Measurements from ENCODE around the gene EML2. TPM values are rescaled to one million over a fixed set of nuclear protein-coding genes. Genes with fewer than 3 reads are reported as not detected.
A peak's percentile ranks its signal among the peaks of the same experiment; 100 is the strongest.

Gene EML2
- total RNA-seq, 1 experiment from 2014 or later: 28.9 TPM

DNA sequence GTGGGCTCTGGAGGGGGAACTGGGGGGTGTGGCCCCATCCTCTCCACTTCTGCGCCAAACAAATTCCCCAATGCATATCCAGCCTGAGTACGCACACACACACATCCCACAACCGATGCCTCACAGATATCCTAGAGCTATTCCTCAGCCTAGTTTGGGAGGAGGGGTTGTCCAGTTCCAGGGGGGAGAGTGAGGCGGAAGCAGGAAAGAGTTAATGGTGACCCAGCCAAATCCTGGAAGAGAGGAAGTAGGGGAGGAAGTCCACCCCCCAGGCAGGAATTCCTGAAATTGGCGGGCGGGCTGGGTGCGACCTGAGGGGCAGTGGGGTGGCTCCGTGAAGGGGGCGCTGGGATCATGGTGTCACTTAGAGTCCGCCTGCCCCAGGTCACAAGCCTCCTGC is 38.1 kb downstream of the EML2 start:
- Histone ChIP-seq H2AFZ (ENCODE audit: low read length) (peak overlapping the region; percentile 78), H3F3A (ENCODE audit: low read length, unreplicated experiment) (no peaks in the 10 kb centered on the region), H3K9me2 (replicated peaks; ENCODE audit: low read length) (no peaks in the 10 kb centered on the region), H3K9ac (ENCODE audit: low read length) (peak overlapping the region; percentile 8; the same call in 1 of the 2 replicates), H3K36me3 (ENCODE audit: low read depth, low read length) (no peaks in the 10 kb centered on the region), H3K27me3 (ENCODE audit: low read length) (no peaks in the 10 kb centered on the region), H4K20me1 (ENCODE audit: low read length) (no peaks in the 10 kb centered on the region), H3K4me1 (ENCODE audit: insufficient read depth, low read length) (peaks cover 15% of the 10 kb centered on the region), H3K79me2 (ENCODE audit: low read length) (no peaks in the 10 kb centered on the region), H3K4me3 (ENCODE audit: low read length) (peak overlapping the region; percentile 65), H3K4me2 (ENCODE audit: low read length) (peak overlapping the region; percentile 73), H3K9me3 (ENCODE audit: low read length) (no peaks in the 10 kb centered on the region), H3K27ac (ENCODE audit: low read length) (no peak overlapping the region)
- POLR2A ChIA-PET (ENCODE audit: unreplicated experiment): no interaction called here
- peak; percentile 52 for ATAC-seq
- peak; percentile 25 for DNase-seq
- CTCF ChIA-PET: no interaction called here
- no peak for TF ChIP-seq EZH2 (IDR thresholded peaks at IDR 0.05; ENCODE audit: low read length, unreplicated experiment)
- TF ChIP-seq EZH2phosphoT487 (IDR thresholded peaks at IDR 0.05; ENCODE audit: borderline replicate concordance, low read length): no peak
- no peak for TF ChIP-seq CTCF (conservative IDR thresholded peaks at IDR 0.05; ENCODE audit: low read depth, low read length)
- BruUV-seq (replicated peaks): no TSS peak
- intact Hi-C loops (cut with micrococcal nuclease): no loop called here

DNA sequence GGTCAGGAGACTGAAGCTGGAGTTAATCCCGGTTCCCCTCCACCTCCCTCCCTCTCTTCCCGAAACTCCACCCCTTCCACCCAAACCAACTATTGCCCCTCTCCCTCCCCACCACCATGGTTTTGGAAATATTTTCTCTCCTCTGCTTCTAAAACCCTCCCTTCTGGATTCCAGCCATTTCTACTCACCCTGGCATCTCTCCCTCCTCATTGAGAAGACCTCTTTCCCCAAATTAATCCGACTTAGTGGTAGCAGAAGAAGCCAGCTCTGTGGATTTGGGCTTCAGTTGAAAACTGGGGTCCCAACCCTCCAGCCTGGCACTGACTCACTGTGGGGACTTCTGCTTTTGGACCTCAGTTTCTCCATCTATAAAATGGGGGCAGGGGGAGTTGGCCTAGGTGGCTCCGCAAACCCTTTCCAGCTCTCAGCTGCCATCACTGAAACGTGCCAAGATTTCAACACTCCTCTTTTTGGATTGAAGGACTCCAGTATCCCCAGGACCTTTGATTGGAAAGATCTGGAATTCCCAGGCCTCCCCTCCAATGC is 38.8 kb downstream of the EML2 start:
- H3K4me3 ChIP-seq (ENCODE audit: low read length): peak overlapping the region; percentile 65; the same call in 1 of the 2 replicates
- TF ChIP-seq EZH2phosphoT487 (IDR thresholded peaks at IDR 0.05; ENCODE audit: borderline replicate concordance, low read length) (no peak), CTCF (conservative IDR thresholded peaks at IDR 0.05; ENCODE audit: low read depth, low read length) (no peak), EZH2 (IDR thresholded peaks at IDR 0.05; ENCODE audit: low read length, unreplicated experiment) (no peak)
- H3K36me3 ChIP-seq (ENCODE audit: low read depth, low read length): no peaks in the 10 kb centered on the region
- POLR2A ChIA-PET (ENCODE audit: unreplicated experiment): no interaction called here
- H3K27me3 ChIP-seq (ENCODE audit: low read length): no peaks in the 10 kb centered on the region
- peak overlapping the region; percentile 73 for H3K4me2 ChIP-seq (ENCODE audit: low read length)
- no peaks in the 10 kb centered on the region for H3F3A ChIP-seq (ENCODE audit: low read length, unreplicated experiment)
- no peaks in the 10 kb centered on the region for H4K20me1 ChIP-seq (ENCODE audit: low read length)
- H3K9me2 ChIP-seq (replicated peaks; ENCODE audit: low read length): no peaks in the 10 kb centered on the region
- no peaks in the 10 kb centered on the region for H3K79me2 ChIP-seq (ENCODE audit: low read length)
- DNase-seq: no peak
- CTCF ChIA-PET: no interaction called here
- ATAC-seq: no peak
- H3K27ac ChIP-seq (ENCODE audit: low read length): no peak overlapping the region
- H2AFZ ChIP-seq (ENCODE audit: low read length): no peak overlapping the region
- no TSS peak for BruUV-seq (replicated peaks)
- intact Hi-C loops (cut with micrococcal nuclease): no loop called here
- H3K4me1 ChIP-seq (ENCODE audit: insufficient read depth, low read length): peaks cover 15% of the 10 kb centered on the region
- H3K9ac ChIP-seq (ENCODE audit: low read length): no peak overlapping the region
- H3K9me3 ChIP-seq (ENCODE audit: low read length): no peaks in the 10 kb centered on the region

GRCh38 chr19:45599286-45599685 is 39.9 kb downstream of the EML2 start:
- POLR2A ChIA-PET (ENCODE audit: unreplicated experiment): no interaction called here
- 0 out of 2 replicates have a peak, but pooled peaks have one; percentile 10 for ATAC-seq
- Histone ChIP-seq H3K36me3 (ENCODE audit: low read depth, low read length) (no peaks in the 10 kb centered on the region), H3K4me3 (ENCODE audit: low read length) (no peak overlapping the region), H3K9me3 (ENCODE audit: low read length) (no peaks in the 10 kb centered on the region), H3F3A (ENCODE audit: low read length, unreplicated experiment) (no peaks in the 10 kb centered on the region), H3K9ac (ENCODE audit: low read length) (no peak overlapping the region), H3K27ac (ENCODE audit: low read length) (no peak overlapping the region), H3K4me2 (ENCODE audit: low read length) (peak overlapping the region; percentile 73), H3K79me2 (ENCODE audit: low read length) (no peaks in the 10 kb centered on the region), H3K9me2 (replicated peaks; ENCODE audit: low read length) (no peaks in the 10 kb centered on the region), H3K4me1 (ENCODE audit: insufficient read depth, low read length) (peaks cover 15% of the 10 kb centered on the region), H2AFZ (ENCODE audit: low read length) (no peak overlapping the region), H4K20me1 (ENCODE audit: low read length) (no peaks in the 10 kb centered on the region), H3K27me3 (ENCODE audit: low read length) (no peaks in the 10 kb centered on the region)
- no TSS peak for BruUV-seq (replicated peaks)
- intact Hi-C loops (cut with micrococcal nuclease): no loop called here
- CTCF ChIA-PET: interaction anchor here (0.5 kb wide), 1 partner anchor 171 kb away, joined by 5 read pairs; no protein-coding TSS in a partner anchor
- TF ChIP-seq EZH2 (IDR thresholded peaks at IDR 0.05; ENCODE audit: low read length, unreplicated experiment) (no peak), EZH2phosphoT487 (IDR thresholded peaks at IDR 0.05; ENCODE audit: borderline replicate concordance, low read length) (no peak), CTCF (conservative IDR thresholded peaks at IDR 0.05; ENCODE audit: low read depth, low read length) (no peak)
- no peak for DNase-seq
